H1 (cell line): ENCODE data around the gene SLC8B1. TPM values are rescaled to one million over a fixed set of nuclear protein-coding genes. Genes with fewer than 3 reads are reported as not detected.

Source experiments
- CBX8 ChIP-seq: fragments of 300-800, 300-1000 bp; sonication (generic); IDR thresholded peaks from 2 replicates; pipeline ENCODE4 v1.7.1; 2016; ENCODE audit warnings: low read depth, low read length, borderline replicate concordance
- JUND ChIP-seq: IDR thresholded peaks from 2 replicates; pipeline ENCODE4 v1.6.1; 2011; ENCODE audit warnings: mild to moderate bottlenecking, improper control_type of control experiment, low read length
- POLR2AphosphoS5 ChIP-seq: IDR thresholded peaks from 2 replicates; pipeline ENCODE4 v1.6.1; 2011; ENCODE audit warnings: low read depth, low read length
- TBP ChIP-seq: IDR thresholded peaks from 2 replicates; pipeline ENCODE4 v1.6.1; 2011; ENCODE audit warnings: low read depth, low read length, improper control_type of control experiment
- polyA plus RNA-seq, 7 experiments: library from polyadenylated mRNA; depleted of rRNA in 3 of 7; stranded (reverse) in 5 of 7; unstranded in 2 of 7; fragments of >200 nt in 5 of 7; fragments of 200-250 nt in 2 of 7; gene quantifications; 1 replicate in 5 of 7; 2 replicates in 1 of 7; 4 replicates in 1 of 7; pipeline versions ENCODE4 v1.2.1 to v1.2.3, GENCODE V29; 2011 to 2013; ENCODE audit warnings: missing spikeins in 2 of 7, mixed read lengths in 2 of 7
- total RNA-seq: library from RNA; stranded (reverse); fragmentation: NEBNext Ultra II Directional; extraction: Animal tissue kit (Norgen Biotek cat#: 25700); gene quantifications from 2 replicates; pipeline ENCODE4 v1.2.1, GENCODE V29; 2021
- TF ChIP-seq, protein P1 (sequence below), 3 experiments: IDR thresholded peaks; 1 replicate in 2 of 3; 2 replicates in 1 of 3; pipeline versions ENCODE4 v1.5.1 to v1.6.1; 2011; ENCODE audit warnings: low read length in 3 of 3, mild to moderate bottlenecking in 3 of 3, inconsistent platforms in 2 of 3, low read depth in 1 of 3, moderate library complexity in 1 of 3; ENCODE audit not compliant: insufficient read depth in 1 of 3; ENCODE audit errors: control extremely low read depth in 1 of 3

Gene SLC8B1
- total and polyA plus RNA-seq, 2 of the 8 experiments (the other 6 are each of a cell fraction or from before 2014, with no cell fraction given), result 11.2 to 19.1 TPM

- TF ChIP-seq JUND (no peak), TBP (no peak), CBX8 (no peak), POLR2AphosphoS5 (no peak)
- TF ChIP-seq, protein P1, sequence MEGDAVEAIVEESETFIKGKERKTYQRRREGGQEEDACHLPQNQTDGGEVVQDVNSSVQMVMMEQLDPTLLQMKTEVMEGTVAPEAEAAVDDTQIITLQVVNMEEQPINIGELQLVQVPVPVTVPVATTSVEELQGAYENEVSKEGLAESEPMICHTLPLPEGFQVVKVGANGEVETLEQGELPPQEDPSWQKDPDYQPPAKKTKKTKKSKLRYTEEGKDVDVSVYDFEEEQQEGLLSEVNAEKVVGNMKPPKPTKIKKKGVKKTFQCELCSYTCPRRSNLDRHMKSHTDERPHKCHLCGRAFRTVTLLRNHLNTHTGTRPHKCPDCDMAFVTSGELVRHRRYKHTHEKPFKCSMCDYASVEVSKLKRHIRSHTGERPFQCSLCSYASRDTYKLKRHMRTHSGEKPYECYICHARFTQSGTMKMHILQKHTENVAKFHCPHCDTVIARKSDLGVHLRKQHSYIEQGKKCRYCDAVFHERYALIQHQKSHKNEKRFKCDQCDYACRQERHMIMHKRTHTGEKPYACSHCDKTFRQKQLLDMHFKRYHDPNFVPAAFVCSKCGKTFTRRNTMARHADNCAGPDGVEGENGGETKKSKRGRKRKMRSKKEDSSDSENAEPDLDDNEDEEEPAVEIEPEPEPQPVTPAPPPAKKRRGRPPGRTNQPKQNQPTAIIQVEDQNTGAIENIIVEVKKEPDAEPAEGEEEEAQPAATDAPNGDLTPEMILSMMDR (IDR thresholded peaks at IDR 0.05; ENCODE audit: control extremely low read depth in 1 of 3, insufficient read depth in 1 of 3, low read depth in 1 of 3, low read length in 3 of 3), result no peak
Measured at GRCh38 chr12:113364698-113365097, 29.8 kb upstream of the SLC8B1 start (continued).
